ENCODE results near the gene PCK2.

DNA sequence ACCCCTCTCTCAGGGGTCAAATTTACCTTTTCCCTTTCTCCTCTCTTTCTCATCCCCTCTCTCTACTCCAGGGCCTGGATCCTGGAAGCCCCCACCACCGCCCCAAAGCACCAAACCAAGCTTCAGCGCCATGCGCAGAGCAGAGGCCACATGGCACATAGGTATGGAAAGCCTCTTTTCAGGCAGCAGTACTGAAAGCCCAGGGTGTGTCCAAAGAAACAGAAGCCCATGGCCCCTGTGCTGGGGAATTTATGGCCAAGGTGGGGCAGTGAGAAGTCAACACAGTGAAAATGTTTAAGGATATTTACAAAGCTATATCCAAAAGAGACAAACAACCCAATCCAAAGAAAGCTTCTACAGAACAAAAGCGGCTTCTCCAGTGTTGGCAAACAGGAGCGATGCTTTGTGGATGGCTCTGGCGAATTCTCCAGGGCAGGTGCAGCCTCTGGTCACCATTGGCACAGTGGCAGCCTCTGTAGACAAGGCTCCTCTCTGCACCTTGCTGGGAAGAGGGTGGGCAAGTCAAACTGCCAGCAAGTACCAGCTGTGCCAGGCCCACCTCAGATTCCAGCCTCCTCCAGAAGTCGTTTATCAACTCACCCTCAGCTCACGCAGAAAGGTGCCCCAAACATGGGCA is 27.5 kb upstream of the PCK2 start:
- TF ChIP-seq, protein P1, sequence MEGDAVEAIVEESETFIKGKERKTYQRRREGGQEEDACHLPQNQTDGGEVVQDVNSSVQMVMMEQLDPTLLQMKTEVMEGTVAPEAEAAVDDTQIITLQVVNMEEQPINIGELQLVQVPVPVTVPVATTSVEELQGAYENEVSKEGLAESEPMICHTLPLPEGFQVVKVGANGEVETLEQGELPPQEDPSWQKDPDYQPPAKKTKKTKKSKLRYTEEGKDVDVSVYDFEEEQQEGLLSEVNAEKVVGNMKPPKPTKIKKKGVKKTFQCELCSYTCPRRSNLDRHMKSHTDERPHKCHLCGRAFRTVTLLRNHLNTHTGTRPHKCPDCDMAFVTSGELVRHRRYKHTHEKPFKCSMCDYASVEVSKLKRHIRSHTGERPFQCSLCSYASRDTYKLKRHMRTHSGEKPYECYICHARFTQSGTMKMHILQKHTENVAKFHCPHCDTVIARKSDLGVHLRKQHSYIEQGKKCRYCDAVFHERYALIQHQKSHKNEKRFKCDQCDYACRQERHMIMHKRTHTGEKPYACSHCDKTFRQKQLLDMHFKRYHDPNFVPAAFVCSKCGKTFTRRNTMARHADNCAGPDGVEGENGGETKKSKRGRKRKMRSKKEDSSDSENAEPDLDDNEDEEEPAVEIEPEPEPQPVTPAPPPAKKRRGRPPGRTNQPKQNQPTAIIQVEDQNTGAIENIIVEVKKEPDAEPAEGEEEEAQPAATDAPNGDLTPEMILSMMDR (IDR thresholded peaks at IDR 0.05; ENCODE audit: poor library complexity, severe bottlenecking), result no peak
- TF ChIP-seq EZH2 (IDR thresholded peaks at IDR 0.05; ENCODE audit: borderline replicate concordance, insufficient read depth, low read length, poor library complexity, severe bottlenecking) (no peak), RAD21 (conservative IDR thresholded peaks at IDR 0.05) (no peak), POLR2AphosphoS5 (IDR thresholded peaks at IDR 0.05) (no peak), TAF1 (IDR thresholded peaks at IDR 0.05; ENCODE audit: low read depth) (no peak), EP300 (conservative IDR thresholded peaks at IDR 0.05; ENCODE audit: poor library complexity, severe bottlenecking) (no peak), SMC3 (conservative IDR thresholded peaks at IDR 0.05; ENCODE audit: poor library complexity) (no peak)
- TF ChIP-seq, protein P2, sequence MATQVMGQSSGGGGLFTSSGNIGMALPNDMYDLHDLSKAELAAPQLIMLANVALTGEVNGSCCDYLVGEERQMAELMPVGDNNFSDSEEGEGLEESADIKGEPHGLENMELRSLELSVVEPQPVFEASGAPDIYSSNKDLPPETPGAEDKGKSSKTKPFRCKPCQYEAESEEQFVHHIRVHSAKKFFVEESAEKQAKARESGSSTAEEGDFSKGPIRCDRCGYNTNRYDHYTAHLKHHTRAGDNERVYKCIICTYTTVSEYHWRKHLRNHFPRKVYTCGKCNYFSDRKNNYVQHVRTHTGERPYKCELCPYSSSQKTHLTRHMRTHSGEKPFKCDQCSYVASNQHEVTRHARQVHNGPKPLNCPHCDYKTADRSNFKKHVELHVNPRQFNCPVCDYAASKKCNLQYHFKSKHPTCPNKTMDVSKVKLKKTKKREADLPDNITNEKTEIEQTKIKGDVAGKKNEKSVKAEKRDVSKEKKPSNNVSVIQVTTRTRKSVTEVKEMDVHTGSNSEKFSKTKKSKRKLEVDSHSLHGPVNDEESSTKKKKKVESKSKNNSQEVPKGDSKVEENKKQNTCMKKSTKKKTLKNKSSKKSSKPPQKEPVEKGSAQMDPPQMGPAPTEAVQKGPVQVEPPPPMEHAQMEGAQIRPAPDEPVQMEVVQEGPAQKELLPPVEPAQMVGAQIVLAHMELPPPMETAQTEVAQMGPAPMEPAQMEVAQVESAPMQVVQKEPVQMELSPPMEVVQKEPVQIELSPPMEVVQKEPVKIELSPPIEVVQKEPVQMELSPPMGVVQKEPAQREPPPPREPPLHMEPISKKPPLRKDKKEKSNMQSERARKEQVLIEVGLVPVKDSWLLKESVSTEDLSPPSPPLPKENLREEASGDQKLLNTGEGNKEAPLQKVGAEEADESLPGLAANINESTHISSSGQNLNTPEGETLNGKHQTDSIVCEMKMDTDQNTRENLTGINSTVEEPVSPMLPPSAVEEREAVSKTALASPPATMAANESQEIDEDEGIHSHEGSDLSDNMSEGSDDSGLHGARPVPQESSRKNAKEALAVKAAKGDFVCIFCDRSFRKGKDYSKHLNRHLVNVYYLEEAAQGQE (IDR thresholded peaks at IDR 0.05; ENCODE audit: borderline replicate concordance), result no peak

Data from neural cell (in vitro differentiated cells).